Measurements from ENCODE around the gene MZT2A.
"Not testable (repeated sequence)": the region's sequence is repeated elsewhere in the genome, so short reads cannot be mapped to it uniquely, and the experiment has no call there.

- not testable (repeated sequence) for TF ChIP-seq CTCF (IDR thresholded peaks at IDR 0.05 in 4 of 5, conservative IDR thresholded peaks at IDR 0.05 in 1 of 5); POLR2A (IDR thresholded peaks at IDR 0.05)
Measured at GRCh38 chr2:131532723-131533608, 40.8 kb upstream of the MZT2A start.
